Smooth muscle cell (in vitro differentiated cells): Measurements from ENCODE around the gene SPRR5. TPM values are rescaled to one million over a fixed set of nuclear protein-coding genes. Genes with fewer than 3 reads are reported as not detected.

Experiments used
- DNase-seq: peaks from one replicate; lab custom pipeline; 2025; ENCODE audit not compliant: unreplicated experiment; lab: John Stamatoyannopoulos, UW
- H2AFZ ChIP-seq: fragments of 200-600 bp; sonication (generic); 2 replicates; pipeline ENCODE4 v1.6.0; 2016; ENCODE audit warnings: antibody characterized with exemption, low read depth, mild to moderate bottlenecking
- H3F3A ChIP-seq: fragments of 200-600 bp; sonication (generic); 2 replicates; pipeline ENCODE4 v1.6.0; 2017; ENCODE audit warnings: antibody characterized with exemption, low read depth
- H3K27ac ChIP-seq: fragments of 200-600 bp; sonication (generic); 2 replicates; pipeline ENCODE4 v1.5.1; 2016; ENCODE audit warnings: low read depth, mild to moderate bottlenecking
- H3K27me3 ChIP-seq: fragments of 200-600 bp; sonication (generic); 2 replicates; pipeline ENCODE4 v1.6.1; 2016; ENCODE audit warnings: low read depth, mild to moderate bottlenecking
- H3K36me3 ChIP-seq: fragments of 200-600 bp; sonication (generic); 2 replicates; pipeline ENCODE4 v1.5.1; 2016; ENCODE audit warnings: low read depth
- H3K4me1 ChIP-seq: fragments of 200-600 bp; sonication (generic); 2 replicates; pipeline ENCODE4 v1.5.1; 2016; ENCODE audit warnings: low read depth
- H3K4me2 ChIP-seq: fragments of 200-600 bp; sonication (generic); 2 replicates; pipeline ENCODE4 v1.6.0; 2016; ENCODE audit warnings: mild to moderate bottlenecking
- H3K4me3 ChIP-seq: fragments of 200-600 bp; sonication (generic); 2 replicates; pipeline ENCODE4 v1.5.1; 2016; ENCODE audit warnings: mild to moderate bottlenecking
- H3K79me2 ChIP-seq: fragments of 200-600 bp; sonication (generic); 2 replicates; pipeline ENCODE4 v1.6.0; 2016; ENCODE audit warnings: low read depth, mild to moderate bottlenecking
- H3K9ac ChIP-seq: fragments of 200-600 bp; sonication (generic); 2 replicates; pipeline ENCODE4 v1.6.0; 2016; ENCODE audit warnings: low read depth
- H3K9me3 ChIP-seq: fragments of 200-600 bp; sonication (generic); replicated peaks from 2 replicates; pipeline ENCODE4 v1.5.1; 2016; ENCODE audit warnings: low read depth
- H4K20me1 ChIP-seq: fragments of 200-600 bp; sonication (generic); 2 replicates; pipeline ENCODE4 v1.6.0; 2016; ENCODE audit warnings: low read depth
- CTCF ChIP-seq: fragments of 200-600 bp; sonication (generic); IDR thresholded peaks from 2 replicates; pipeline ENCODE4 v1.5.1; 2017; ENCODE audit warnings: borderline replicate concordance, mild to moderate bottlenecking, antibody characterized with exemption; ENCODE audit not compliant: insufficient read depth, poor library complexity, severe bottlenecking
- WGBS: methylation state at CpG from one replicate; pipeline ENCODE4 v1.1.7; 2016; ENCODE audit warnings: low lambda C conversion rate; 5-methylcytosine and 5-hydroxymethylcytosine counted together
- polyA plus RNA-seq: library from polyadenylated mRNA; unstranded; fragments of >200 nt; fragmentation: Nextera tagmentation; extraction: Ambion mirVana; gene quantifications from 2 replicates; pipeline ENCODE4 v1.2.1, GENCODE V29; 2016
- total RNA-seq: library from RNA; depleted of rRNA; stranded (reverse); fragments of >200 nt; gene quantifications from 2 replicates; pipeline ENCODE4 v1.2.3, GENCODE V29; 2014

The SPRR5 gene
- total and polyA plus RNA-seq, 2 experiments from 2014 or later: 3.2 TPM; not detected in 1

- no peaks in the 10 kb centered on the region for H4K20me1 ChIP-seq
Observed at GRCh38 chr1:152959273-152959672, 12.3 kb downstream of the SPRR5 start.

GRCh38 chr1:152959801-152960451 is 12.9 kb downstream of the SPRR5 start:
- Histone ChIP-seq H3K4me3 (no peak overlapping the region), H3K27me3 (no peaks in the 10 kb centered on the region), H3K36me3 (no peaks in the 10 kb centered on the region), H3K9me3 (no peaks in the 10 kb centered on the region), H3K9ac (no peak overlapping the region), H3K4me1 (no peaks in the 10 kb centered on the region), H2AFZ (no peak overlapping the region), H3F3A (no peaks in the 10 kb centered on the region), H4K20me1 (no peaks in the 10 kb centered on the region), H3K79me2 (no peaks in the 10 kb centered on the region), H3K27ac (no peak overlapping the region), H3K4me2 (no peak overlapping the region)
- WGBS: 87% methylated on average over 10 of the region's 10 CpGs
- no peak for DNase-seq
- no peak for TF ChIP-seq CTCF

More at GRCh38 chr1:152959273-152959672, 12.3 kb downstream of the SPRR5 start:
- no peaks in the 10 kb centered on the region for H3K4me1 ChIP-seq
- H3K36me3 ChIP-seq: no peaks in the 10 kb centered on the region
- no peak overlapping the region for H3K4me2 ChIP-seq
- no peak overlapping the region for H3K4me3 ChIP-seq
- no peak overlapping the region for H3K27ac ChIP-seq
- no peaks in the 10 kb centered on the region for H3F3A ChIP-seq
- DNase-seq: no peak
- H3K9me3 ChIP-seq: no peaks in the 10 kb centered on the region
- no peak overlapping the region for H2AFZ ChIP-seq
- no peak for TF ChIP-seq CTCF
- no peaks in the 10 kb centered on the region for H3K79me2 ChIP-seq
- no peaks in the 10 kb centered on the region for H3K27me3 ChIP-seq
- WGBS: 71% methylated on average over 3 of the region's 3 CpGs
- H3K9ac ChIP-seq: no peak overlapping the region

- H3K36me3 ChIP-seq: no peaks in the 10 kb centered on the region
- H3K4me2 ChIP-seq: no peak overlapping the region
- H2AFZ ChIP-seq: no peak overlapping the region
- no peaks in the 10 kb centered on the region for H4K20me1 ChIP-seq
- no peaks in the 10 kb centered on the region for H3K27me3 ChIP-seq
- no peak overlapping the region for H3K27ac ChIP-seq
- no peaks in the 10 kb centered on the region for H3K4me1 ChIP-seq
- H3K4me3 ChIP-seq: no peak overlapping the region
- H3F3A ChIP-seq: no peaks in the 10 kb centered on the region
- no peaks in the 10 kb centered on the region for H3K9me3 ChIP-seq
- WGBS: 70% methylated on average over 10 of the region's 10 CpGs
- no peak for TF ChIP-seq CTCF
- no peak for DNase-seq
- no peak overlapping the region for H3K9ac ChIP-seq
- no peaks in the 10 kb centered on the region for H3K79me2 ChIP-seq
Observed at GRCh38 chr1:152960452-152961044, 13.5 kb downstream of the SPRR5 start.
